Measurements from ENCODE around the gene INCA1. TPM values are rescaled to one million over a fixed set of nuclear protein-coding genes. Genes with fewer than 3 reads are reported as not detected.
A peak's percentile ranks its signal among the peaks of the same experiment; 100 is the strongest.

Gene INCA1
- total and polyA plus RNA-seq, 2 of the 13 experiments (the other 11 are each of a cell fraction or from before 2014, with no cell fraction given), result 0.93 to 2.6 TPM

DNA sequence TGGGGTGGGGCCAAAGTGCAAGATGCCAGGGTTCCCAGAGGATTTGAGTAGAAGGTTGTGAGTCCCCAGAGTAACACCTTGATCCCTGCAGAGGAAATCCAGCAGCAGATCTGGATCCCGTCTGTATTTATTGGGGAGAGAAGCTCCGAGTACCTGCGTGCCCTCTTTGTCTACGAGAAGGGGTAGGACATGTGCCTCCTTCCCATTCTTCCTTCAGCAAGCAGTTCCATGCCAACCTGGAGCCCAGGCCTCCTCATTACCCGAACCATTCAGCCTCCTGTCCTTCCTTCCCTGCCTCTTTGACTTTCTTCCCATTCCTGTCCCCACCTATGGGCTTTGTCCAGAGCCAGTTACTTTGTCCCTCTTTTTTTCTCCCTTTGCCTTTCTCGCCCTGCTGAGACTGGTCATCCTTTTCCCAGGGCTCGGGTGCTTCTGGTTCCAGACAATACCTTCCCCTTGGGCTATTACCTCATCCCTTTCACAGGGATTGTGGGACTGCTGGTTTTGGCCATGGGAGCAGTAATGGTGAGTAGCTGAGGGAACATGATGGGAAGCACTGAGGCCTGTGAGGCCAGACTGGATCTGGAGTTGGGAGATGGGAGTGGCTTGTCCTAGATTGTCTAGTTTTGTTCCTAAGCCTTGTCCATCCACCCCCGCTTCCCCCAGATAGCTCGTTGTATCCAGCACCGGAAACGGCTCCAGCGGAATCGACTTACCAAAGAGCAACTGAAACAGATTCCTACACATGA is 54.4 kb downstream of the INCA1 start (continued):
- TF ChIP-seq, protein P1, sequence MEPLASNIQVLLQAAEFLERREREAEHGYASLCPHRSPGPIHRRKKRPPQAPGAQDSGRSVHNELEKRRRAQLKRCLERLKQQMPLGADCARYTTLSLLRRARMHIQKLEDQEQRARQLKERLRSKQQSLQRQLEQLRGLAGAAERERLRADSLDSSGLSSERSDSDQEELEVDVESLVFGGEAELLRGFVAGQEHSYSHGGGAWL (CRISPR knock-in tag; IDR thresholded peaks at IDR 0.05), result no peak
- TF ChIP-seq, protein P2, sequence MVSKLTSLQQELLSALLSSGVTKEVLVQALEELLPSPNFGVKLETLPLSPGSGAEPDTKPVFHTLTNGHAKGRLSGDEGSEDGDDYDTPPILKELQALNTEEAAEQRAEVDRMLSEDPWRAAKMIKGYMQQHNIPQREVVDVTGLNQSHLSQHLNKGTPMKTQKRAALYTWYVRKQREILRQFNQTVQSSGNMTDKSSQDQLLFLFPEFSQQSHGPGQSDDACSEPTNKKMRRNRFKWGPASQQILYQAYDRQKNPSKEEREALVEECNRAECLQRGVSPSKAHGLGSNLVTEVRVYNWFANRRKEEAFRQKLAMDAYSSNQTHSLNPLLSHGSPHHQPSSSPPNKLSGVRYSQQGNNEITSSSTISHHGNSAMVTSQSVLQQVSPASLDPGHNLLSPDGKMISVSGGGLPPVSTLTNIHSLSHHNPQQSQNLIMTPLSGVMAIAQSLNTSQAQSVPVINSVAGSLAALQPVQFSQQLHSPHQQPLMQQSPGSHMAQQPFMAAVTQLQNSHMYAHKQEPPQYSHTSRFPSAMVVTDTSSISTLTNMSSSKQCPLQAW (CRISPR knock-in tag; IDR thresholded peaks at IDR 0.05), result no peak

DNA sequence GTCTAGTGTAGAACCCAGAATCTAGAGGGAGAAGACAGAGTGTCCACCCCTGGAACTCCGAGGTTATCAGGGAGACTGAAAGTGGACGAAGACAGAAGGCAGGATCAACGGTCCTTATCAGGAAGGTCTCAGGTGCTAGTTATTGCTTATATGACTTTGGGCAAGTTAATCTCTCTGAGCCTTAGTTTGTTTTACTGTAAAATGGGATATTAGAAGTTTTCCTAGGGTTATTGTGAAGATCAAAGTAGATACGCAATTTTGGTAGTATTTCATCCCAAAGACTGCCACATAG is 56.1 kb downstream of the INCA1 start:
- DNase-seq (ENCODE audit: low spot score) (no peak), ATAC-seq (no peak), FAIRE-seq (no peak)
- Histone ChIP-seq H3K36me3 (replicated peaks in 1 of 2; ENCODE audit: control insufficient read depth in 1 of 2, insufficient read depth in 2 of 2, low read length in 2 of 2) (peaks cover 15 to 44% of the 10 kb centered on the region in 2 experiments), H2AFZ (ENCODE audit: low read length) (no peak overlapping the region), H3K4me2 (ENCODE audit: low read depth, low read length) (peak overlapping the region; percentile 98), H3K27me3 (ENCODE audit: control insufficient read depth in 1 of 2, insufficient read depth in 2 of 2, low read length in 2 of 2) (no peaks in the 10 kb centered on the region; a peak in 1 of 5 replicates), H4K20me1 (ENCODE audit: insufficient read depth, low read length) (peaks cover 19% of the 10 kb centered on the region), H3K9ac (ENCODE audit: insufficient read depth, low read depth, low read length) (peak overlapping the region; percentile 95), H3K4me1 (ENCODE audit: insufficient read depth, low read length) (peaks cover 43% of the 10 kb centered on the region), H3K27ac (ENCODE audit: extremely low read length, insufficient read depth, low read length) (peak overlapping the region; percentile 96), H3K79me2 (ENCODE audit: insufficient read depth, low read length) (peaks cover 58% of the 10 kb centered on the region), H3K9me3 (ENCODE audit: low read length) (no peaks in the 10 kb centered on the region), H3K4me3 (replicated peaks in 1 of 3; ENCODE audit: insufficient read depth in 1 of 3, low read depth in 2 of 3, low read length in 3 of 3) (peak overlapping the region; percentile 91 to 97 (median 93))
- intact Hi-C loops (cut with micrococcal nuclease; ENCODE audit: unreplicated experiment), result no loop called here
- ChIA-PET POLR2A (interaction anchor here (3.2 to 3.9 kb wide), 3 partner anchors 8 to 32 kb away, joined by 58 to 201 read pairs (median 101); partner anchors contain the start of genes ENO3, PFN1 and SPAG7), CTCF (ENCODE audit: low intra/inter-chr PET ratio, low total read pairs) (interaction anchor here (0.9 kb wide), 1 partner anchor 33 kb away, joined by 3 read pairs; no protein-coding TSS in a partner anchor)
- in situ Hi-C loops (cut with HindIII; ENCODE audit: extremely low pct_ligation_motif_present, low pct_unique_long_range_greater_than_20kb), result no loop called here
- no TSS peak for BruUV-seq (replicated peaks)
- 29% methylated on average over 4 of the region's 4 CpGs for WGBS (ENCODE audit: low lambda C conversion rate)
- TF ChIP-seq, protein P3, sequence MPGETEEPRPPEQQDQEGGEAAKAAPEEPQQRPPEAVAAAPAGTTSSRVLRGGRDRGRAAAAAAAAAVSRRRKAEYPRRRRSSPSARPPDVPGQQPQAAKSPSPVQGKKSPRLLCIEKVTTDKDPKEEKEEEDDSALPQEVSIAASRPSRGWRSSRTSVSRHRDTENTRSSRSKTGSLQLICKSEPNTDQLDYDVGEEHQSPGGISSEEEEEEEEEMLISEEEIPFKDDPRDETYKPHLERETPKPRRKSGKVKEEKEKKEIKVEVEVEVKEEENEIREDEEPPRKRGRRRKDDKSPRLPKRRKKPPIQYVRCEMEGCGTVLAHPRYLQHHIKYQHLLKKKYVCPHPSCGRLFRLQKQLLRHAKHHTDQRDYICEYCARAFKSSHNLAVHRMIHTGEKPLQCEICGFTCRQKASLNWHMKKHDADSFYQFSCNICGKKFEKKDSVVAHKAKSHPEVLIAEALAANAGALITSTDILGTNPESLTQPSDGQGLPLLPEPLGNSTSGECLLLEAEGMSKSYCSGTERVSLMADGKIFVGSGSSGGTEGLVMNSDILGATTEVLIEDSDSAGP (CRISPR knock-in tag; IDR thresholded peaks at IDR 0.05; ENCODE audit: borderline replicate concordance), result no peak
- 0 out of 2 replicates have a peak, but pooled peaks have one; percentile 58 for TF ChIP-seq ZNF431 (CRISPR knock-in tag; IDR thresholded peaks at IDR 0.05; ENCODE audit: borderline replicate concordance, low read depth)

All from HepG2 (cell line).